DOHH2 (cell line): Measurements from ENCODE around the gene IDNK.

Experiments used
- EZH2phosphoT487 ChIP-seq: fragments of 200-600 bp; sonication (generic); IDR thresholded peaks from 2 replicates; pipeline ENCODE4 v1.6.1; 2017; ENCODE audit warnings: borderline replicate concordance, mild to moderate bottlenecking, antibody characterized with exemption, low read length, moderate library complexity, mixed read lengths
- TF ChIP-seq, protein P1 (sequence below): fragments of 200-600 bp; sonication (generic); IDR thresholded peaks from one replicate; pipeline ENCODE4 v1.5.1; 2014; ENCODE audit warnings: antibody characterized with exemption, mild to moderate bottlenecking, low read depth, low read length; ENCODE audit not compliant: poor library complexity, severe bottlenecking

- TF ChIP-seq, protein P1, sequence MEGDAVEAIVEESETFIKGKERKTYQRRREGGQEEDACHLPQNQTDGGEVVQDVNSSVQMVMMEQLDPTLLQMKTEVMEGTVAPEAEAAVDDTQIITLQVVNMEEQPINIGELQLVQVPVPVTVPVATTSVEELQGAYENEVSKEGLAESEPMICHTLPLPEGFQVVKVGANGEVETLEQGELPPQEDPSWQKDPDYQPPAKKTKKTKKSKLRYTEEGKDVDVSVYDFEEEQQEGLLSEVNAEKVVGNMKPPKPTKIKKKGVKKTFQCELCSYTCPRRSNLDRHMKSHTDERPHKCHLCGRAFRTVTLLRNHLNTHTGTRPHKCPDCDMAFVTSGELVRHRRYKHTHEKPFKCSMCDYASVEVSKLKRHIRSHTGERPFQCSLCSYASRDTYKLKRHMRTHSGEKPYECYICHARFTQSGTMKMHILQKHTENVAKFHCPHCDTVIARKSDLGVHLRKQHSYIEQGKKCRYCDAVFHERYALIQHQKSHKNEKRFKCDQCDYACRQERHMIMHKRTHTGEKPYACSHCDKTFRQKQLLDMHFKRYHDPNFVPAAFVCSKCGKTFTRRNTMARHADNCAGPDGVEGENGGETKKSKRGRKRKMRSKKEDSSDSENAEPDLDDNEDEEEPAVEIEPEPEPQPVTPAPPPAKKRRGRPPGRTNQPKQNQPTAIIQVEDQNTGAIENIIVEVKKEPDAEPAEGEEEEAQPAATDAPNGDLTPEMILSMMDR = no peak
- TF ChIP-seq EZH2phosphoT487 = no peak
Measured at GRCh38 chr9:83598487-83598886, 24.5 kb upstream of the IDNK start.
